LNCaP clone FGC (cell line): ENCODE measurements around the gene PAEP.
A peak's percentile ranks its signal among the peaks of the same experiment; 100 is the strongest.

Source experiments
- DNase-seq: peaks from one replicate; pipeline ENCODE4 v3.0.0-alpha.2; 2011; ENCODE audit warnings: low read depth
- H3K4me3 ChIP-seq: 2 replicates; pipeline ENCODE4 v1.5.1; 2011; ENCODE audit warnings: mild to moderate bottlenecking, low read depth, low read length, control low read depth
- CTCF ChIP-seq: IDR thresholded peaks from 2 replicates; pipeline ENCODE4 v1.5.1; 2012; ENCODE audit warnings: mild to moderate bottlenecking; ENCODE audit not compliant: control insufficient read depth, insufficient read depth; ENCODE audit errors: extremely low read depth

Gene PAEP

GRCh38 chr9:135551031-135551430, 10.5 kb upstream of the PAEP start:
- DNase-seq = no peak
- no peak overlapping the region for H3K4me3 ChIP-seq
- TF ChIP-seq CTCF = no peak

DNA sequence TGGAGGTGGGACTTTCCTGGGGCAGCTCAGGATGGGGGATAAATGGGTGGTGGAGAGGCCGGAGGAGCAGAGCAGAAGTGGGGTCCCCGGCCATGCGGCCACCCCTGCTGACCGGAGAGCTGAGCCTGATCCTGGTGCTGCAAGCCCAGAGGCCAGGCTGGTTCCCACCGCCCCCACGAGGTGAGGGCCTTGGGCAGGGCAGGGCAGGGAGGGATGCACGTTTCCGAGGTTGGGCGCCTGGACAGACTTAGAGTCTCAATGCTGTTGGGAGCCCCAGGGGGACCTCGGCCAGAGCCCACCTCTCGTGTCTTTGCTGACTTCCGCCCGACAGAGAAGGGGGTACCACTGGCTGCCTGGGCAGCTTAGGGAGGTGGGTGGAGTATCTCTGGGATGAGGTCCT, 10.1 kb upstream of the PAEP start:
- DNase-seq = no peak
- TF ChIP-seq CTCF = no peak
- H3K4me3 ChIP-seq = no peak overlapping the region

DNA sequence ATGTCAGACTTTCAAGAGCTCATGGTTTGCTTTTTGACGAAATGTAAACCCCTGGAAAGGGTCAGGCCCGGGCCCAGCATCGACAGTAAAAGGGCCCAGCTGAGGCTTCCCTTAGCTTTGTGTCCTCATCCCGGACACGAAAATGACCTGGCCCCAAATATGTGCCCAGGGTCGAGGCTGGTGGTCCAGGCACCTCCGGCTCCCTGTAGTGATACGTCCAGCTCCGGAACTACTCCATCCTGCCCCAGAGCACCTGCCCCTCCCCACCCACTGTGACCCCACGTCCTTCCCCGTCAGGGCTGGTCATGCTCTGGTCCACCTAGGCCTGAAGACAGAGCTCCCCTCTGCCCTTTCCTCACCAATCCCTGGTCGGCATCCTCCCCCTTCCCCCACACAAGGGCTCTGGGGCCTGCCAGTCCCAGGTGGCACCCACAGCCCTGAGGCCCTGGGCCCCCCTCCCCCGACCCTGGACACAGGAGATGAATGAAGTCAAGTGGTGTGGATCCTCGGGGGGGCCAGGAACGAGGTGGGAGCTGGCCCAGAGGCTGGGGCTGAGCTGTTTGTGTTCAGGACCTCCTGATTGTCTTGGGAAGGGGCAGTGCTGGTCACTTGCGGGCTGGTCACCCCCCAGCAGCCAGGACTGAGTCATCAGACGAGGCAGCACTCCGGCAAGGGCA, 9.4 kb upstream of the PAEP start:
- DNase-seq = no peak
- no peak for TF ChIP-seq CTCF
- H3K4me3 ChIP-seq = no peak overlapping the region

DNA sequence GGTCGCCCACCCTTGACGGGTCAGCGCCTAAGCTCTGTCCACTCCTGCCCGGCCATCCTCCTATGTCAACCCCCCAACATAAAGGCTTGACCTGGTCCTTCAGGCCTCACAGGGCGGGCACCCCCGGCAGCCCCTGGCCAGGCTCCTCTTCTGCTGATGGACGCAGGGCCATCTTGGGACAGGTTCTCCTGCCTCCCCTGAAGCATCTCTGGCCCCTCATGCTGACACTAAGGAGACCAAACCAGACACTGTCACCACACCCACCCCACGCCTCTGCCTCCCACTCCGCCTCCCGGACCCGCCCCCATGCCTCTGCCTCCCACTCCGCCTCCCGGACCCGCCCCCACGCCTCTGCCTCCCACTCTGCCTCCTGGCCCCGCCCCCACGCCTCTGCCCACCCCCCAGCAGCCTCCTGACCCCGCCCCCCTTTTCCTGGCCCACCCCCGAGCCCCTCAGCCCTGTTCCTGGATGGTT, 8.8 kb upstream of the PAEP start:
- TF ChIP-seq CTCF = no peak
- no peak overlapping the region for H3K4me3 ChIP-seq
- no peak for DNase-seq

DNA sequence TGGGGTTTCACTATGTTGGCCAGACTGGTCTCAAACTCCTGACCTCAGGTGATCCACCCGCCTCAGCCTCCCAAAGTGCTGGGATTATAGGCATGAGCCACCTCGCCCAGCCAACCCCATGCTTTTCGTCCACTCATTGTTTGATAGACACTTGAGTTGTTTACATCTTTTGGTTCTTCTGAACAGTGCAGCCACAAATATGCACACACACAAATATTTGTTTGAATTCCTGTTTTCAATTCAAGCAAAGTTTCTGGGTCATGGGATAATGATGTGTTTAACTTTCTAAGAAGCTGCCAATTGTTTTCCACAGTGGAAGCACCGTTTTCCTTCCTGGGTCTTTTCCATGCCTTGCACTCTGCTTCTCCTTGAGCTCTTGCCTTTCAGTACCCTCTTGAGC, 6.8 kb upstream of the PAEP start:
- no peak for TF ChIP-seq CTCF

GRCh38 chr9:135555203-135555602, 6.4 kb upstream of the PAEP start:
- H3K4me3 ChIP-seq = no peak overlapping the region
- no peak for DNase-seq
- no peak for TF ChIP-seq CTCF

More for the DNA sequence above, 6.8 kb upstream of the PAEP start:
- peak; percentile 10 for DNase-seq
- H3K4me3 ChIP-seq = no peak overlapping the region

GRCh38 chr9:135555910-135556309, 5.6 kb upstream of the PAEP start:
- no peak overlapping the region for H3K4me3 ChIP-seq
- TF ChIP-seq CTCF = no peak

More at GRCh38 chr9:135555910-135556309, 5.6 kb upstream of the PAEP start:
- DNase-seq = no peak
